Memory B cell (primary cell): ENCODE data around the gene APOBEC3H.

Experiments used
- ATAC-seq: fragments of 150-1000 bp; cut with Tn5 transposase; 2 replicates; pipeline ENCODE4 v1.10.0; 2021; ENCODE audit warnings: low read depth, mild to moderate bottlenecking, moderate library complexity
- DNase-seq, 2 donors: peaks; one replicate each; pipeline ENCODE4 v3.0.0; 2022; ENCODE audit warnings: low spot score in 2 of 2
- H3K27ac Mint-ChIP-seq: one replicate; pipeline ENCODE4 v1.8.0; 2022; ENCODE audit warnings: mild to moderate bottlenecking, moderate library complexity, mixed read lengths
- H3K27me3 Mint-ChIP-seq: one replicate; pipeline ENCODE4 v1.8.0; 2022; ENCODE audit warnings: mixed read lengths
- H3K36me3 Mint-ChIP-seq: one replicate; pipeline ENCODE4 v1.8.0; 2022; ENCODE audit warnings: mild to moderate bottlenecking, mixed read lengths
- H3K4me1 Mint-ChIP-seq: one replicate; pipeline ENCODE4 v1.8.0; 2022; ENCODE audit warnings: mixed read lengths
- H3K4me3 Mint-ChIP-seq: one replicate; pipeline ENCODE4 v1.8.0; 2022; ENCODE audit warnings: mild to moderate bottlenecking, moderate library complexity, mixed read lengths
- H3K9me3 Mint-ChIP-seq: one replicate; pipeline ENCODE4 v1.8.0; 2022; ENCODE audit warnings: mixed read lengths

APOBEC3H gene

DNA sequence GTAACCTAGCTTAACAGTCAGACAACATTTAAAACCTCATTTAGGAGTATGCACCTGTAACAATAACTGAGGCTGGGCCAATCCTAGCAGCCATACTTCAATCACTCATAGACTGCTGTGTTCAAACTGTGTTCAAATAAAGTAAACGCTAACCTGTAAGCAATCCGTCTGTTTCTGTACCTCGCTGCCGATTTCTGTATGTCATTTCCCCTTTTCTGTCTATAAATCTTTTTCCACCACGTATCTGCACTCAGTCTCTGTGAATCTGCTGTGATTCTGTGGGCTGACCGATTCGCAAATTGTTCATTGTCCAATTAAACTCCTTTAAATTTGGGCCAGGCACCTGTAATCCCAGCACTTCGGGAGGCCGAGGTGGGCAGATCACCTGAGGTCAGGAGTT, 12.3 kb downstream of the APOBEC3H start:
- ATAC-seq (no peak), DNase-seq (no peak)
- H3K36me3 Mint-ChIP-seq, result no peaks in the 10 kb centered on the region
- peaks cover 14% of the 10 kb centered on the region for H3K4me1 Mint-ChIP-seq
- H3K4me3 Mint-ChIP-seq, result no peak overlapping the region
- no peaks in the 10 kb centered on the region for H3K9me3 Mint-ChIP-seq
- no peaks in the 10 kb centered on the region for H3K27me3 Mint-ChIP-seq
- H3K27ac Mint-ChIP-seq, result no peak overlapping the region

- Mint-ChIP-seq H3K9me3 (no peaks in the 10 kb centered on the region), H3K4me1 (peaks cover 27% of the 10 kb centered on the region), H3K36me3 (no peaks in the 10 kb centered on the region), H3K27ac (peak overlapping the region; percentile 29), H3K4me3 (no peak overlapping the region), H3K27me3 (no peaks in the 10 kb centered on the region)
- peak; percentile 59 for ATAC-seq
- no peak for DNase-seq
Measured at GRCh38 chr22:39110631-39111561, 13.9 kb downstream of the APOBEC3H start.

DNA sequence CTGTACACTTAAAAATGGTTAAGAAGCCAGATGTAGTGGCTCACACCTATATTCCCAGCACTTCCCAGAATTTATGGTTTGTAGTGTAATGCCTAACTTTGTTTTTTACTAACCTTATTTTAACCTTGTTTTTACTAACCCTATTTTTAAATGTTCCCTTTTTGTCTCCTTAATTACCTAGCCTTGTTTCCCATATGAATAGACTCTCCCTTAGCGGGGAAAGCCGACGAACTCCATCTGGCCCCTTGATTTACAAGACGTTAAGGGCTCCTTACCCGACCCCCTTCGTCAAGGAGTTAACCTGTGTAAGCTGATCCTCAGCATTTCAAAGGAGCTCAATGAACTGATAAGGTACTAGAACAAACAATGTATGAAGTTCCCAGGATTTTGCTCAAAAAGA, 17.1 kb downstream of the APOBEC3H start:
- ATAC-seq, result no peak
- H3K9me3 Mint-ChIP-seq, result no peaks in the 10 kb centered on the region
- no peak overlapping the region for H3K4me3 Mint-ChIP-seq
- H3K36me3 Mint-ChIP-seq, result no peaks in the 10 kb centered on the region
- H3K4me1 Mint-ChIP-seq, result peaks cover 39% of the 10 kb centered on the region
- no peaks in the 10 kb centered on the region for H3K27me3 Mint-ChIP-seq
- peak overlapping the region; percentile 86 for H3K27ac Mint-ChIP-seq
- no peak for DNase-seq

DNA sequence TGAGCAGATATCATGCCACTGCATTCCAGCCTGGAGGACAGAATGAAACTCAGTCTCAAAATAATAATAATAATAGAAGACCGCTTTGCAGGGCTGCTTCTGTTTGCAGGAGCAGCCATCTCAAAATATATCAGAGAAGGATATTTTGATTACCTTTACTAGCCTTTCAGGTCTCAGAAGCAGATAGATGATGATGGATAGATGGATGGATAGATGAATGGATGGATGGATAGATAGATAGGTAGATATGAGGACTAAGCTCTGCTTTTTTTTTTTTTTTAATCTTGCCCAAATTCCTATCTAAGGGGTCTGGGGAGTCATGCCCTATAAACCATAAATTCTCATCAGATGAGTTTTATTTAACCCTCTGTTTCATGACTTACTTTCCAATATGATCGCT, 18.5 kb downstream of the APOBEC3H start:
- DNase-seq, result no peak
- ATAC-seq, result no peak
- Mint-ChIP-seq H3K27me3 (no peaks in the 10 kb centered on the region), H3K36me3 (no peaks in the 10 kb centered on the region), H3K4me3 (no peak overlapping the region), H3K9me3 (no peaks in the 10 kb centered on the region), H3K4me1 (peaks cover 35% of the 10 kb centered on the region), H3K27ac (peak overlapping the region; percentile 86)

DNA sequence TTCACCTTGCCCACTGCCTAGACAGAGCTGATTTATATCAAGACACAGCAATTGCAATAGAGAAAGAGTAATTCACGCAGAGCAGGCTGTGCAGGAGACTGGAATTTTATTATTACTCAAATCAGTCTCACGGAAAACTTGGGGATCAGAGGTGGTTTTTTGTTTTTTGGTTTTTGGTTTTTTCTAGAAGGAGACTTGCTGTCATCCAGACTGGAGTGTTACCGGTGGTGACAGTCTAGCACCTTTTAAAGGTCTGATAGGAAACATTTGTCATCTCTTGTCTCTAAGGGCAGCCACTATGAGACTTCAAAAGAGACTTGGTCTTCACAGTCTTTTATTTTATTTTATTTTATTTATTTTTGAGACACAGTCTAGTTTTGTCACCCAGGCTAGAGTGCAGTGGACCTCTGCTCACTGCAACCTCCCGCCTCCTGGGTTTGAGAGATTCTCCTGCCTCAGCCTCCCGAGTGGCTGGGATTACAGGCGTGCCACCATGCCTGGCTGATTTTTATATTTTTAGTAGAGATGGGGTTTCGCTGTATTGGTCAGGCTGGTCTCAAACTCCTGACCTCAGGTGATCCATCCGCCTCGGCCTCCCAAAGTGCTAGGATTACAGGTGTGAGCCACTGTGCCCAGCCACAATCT, 19.1 kb downstream of the APOBEC3H start:
- peaks cover 31% of the 10 kb centered on the region for H3K4me1 Mint-ChIP-seq
- H3K9me3 Mint-ChIP-seq, result no peaks in the 10 kb centered on the region
- ATAC-seq (no peak), DNase-seq (no peak)
- H3K4me3 Mint-ChIP-seq, result no peak overlapping the region
- H3K36me3 Mint-ChIP-seq, result no peaks in the 10 kb centered on the region
- H3K27me3 Mint-ChIP-seq, result no peaks in the 10 kb centered on the region
- peak overlapping the region; percentile 86 for H3K27ac Mint-ChIP-seq

DNA sequence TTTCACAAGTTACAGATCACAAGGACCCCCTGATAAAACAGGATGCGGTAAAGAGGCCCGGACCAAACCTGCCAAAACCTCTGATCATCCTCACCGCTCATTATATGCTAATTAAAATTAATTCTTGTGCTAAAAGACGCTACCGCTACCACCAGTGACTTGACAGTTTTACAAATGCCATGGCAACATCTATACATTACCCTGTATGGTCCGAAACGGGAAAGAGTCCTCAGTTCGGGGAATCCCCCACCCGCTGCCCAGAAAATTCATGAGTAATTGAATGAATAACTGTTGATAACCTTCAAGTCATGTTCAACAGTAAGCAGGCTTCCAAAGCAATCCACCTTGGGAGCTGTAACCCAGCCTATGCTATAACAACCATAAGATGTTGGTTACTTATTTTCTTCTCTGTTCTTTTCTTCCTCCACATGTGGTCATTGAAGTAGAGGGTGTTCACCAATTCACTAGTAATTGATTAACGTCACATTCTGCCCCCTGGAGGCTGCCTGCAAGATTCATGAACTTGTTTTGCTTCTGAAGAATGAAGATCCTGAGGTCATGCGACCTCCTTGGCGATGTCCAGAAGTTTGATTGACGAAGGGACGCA, 20.6 kb downstream of the APOBEC3H start:
- no peaks in the 10 kb centered on the region for H3K36me3 Mint-ChIP-seq
- peak; percentile 65 to 71 for DNase-seq
- no peaks in the 10 kb centered on the region for H3K27me3 Mint-ChIP-seq
- no peaks in the 10 kb centered on the region for H3K9me3 Mint-ChIP-seq
- peak overlapping the region; percentile 63 for H3K4me3 Mint-ChIP-seq
- H3K4me1 Mint-ChIP-seq, result peaks cover 34% of the 10 kb centered on the region
- peak; percentile 76 for ATAC-seq
- peak overlapping the region; percentile 96 for H3K27ac Mint-ChIP-seq

GRCh38 chr22:39120983-39121382, 23.9 kb downstream of the APOBEC3H start:
- H3K27me3 Mint-ChIP-seq, result no peaks in the 10 kb centered on the region
- H3K27ac Mint-ChIP-seq, result no peak overlapping the region
- DNase-seq (no peak), ATAC-seq (no peak)
- H3K36me3 Mint-ChIP-seq, result no peaks in the 10 kb centered on the region
- no peak overlapping the region for H3K4me3 Mint-ChIP-seq
- H3K9me3 Mint-ChIP-seq, result no peaks in the 10 kb centered on the region
- H3K4me1 Mint-ChIP-seq, result peaks cover 18% of the 10 kb centered on the region

GRCh38 chr22:39122772-39123470, 25.9 kb downstream of the APOBEC3H start:
- Mint-ChIP-seq H3K4me3 (no peak overlapping the region), H3K4me1 (peaks cover 8% of the 10 kb centered on the region), H3K27ac (no peak overlapping the region), H3K36me3 (no peaks in the 10 kb centered on the region), H3K9me3 (no peaks in the 10 kb centered on the region), H3K27me3 (no peaks in the 10 kb centered on the region)
- ATAC-seq (no peak), DNase-seq (no peak)

- ATAC-seq (no peak), DNase-seq (no peak)
- H3K9me3 Mint-ChIP-seq, result peaks cover 1% of the 10 kb centered on the region
- H3K36me3 Mint-ChIP-seq, result no peaks in the 10 kb centered on the region
- H3K4me3 Mint-ChIP-seq, result no peak overlapping the region
- no peak overlapping the region for H3K27ac Mint-ChIP-seq
- H3K27me3 Mint-ChIP-seq, result no peaks in the 10 kb centered on the region
- peaks cover 11% of the 10 kb centered on the region for H3K4me1 Mint-ChIP-seq
Measured at GRCh38 chr22:39123751-39124581, 26.9 kb downstream of the APOBEC3H start.

GRCh38 chr22:39125622-39126021, 28.6 kb downstream of the APOBEC3H start:
- peaks cover 1% of the 10 kb centered on the region for H3K9me3 Mint-ChIP-seq
- H3K27ac Mint-ChIP-seq, result no peak overlapping the region
- H3K4me3 Mint-ChIP-seq, result no peak overlapping the region
- H3K36me3 Mint-ChIP-seq, result peaks cover 8% of the 10 kb centered on the region
- no peaks in the 10 kb centered on the region for H3K27me3 Mint-ChIP-seq
- DNase-seq (no peak), ATAC-seq (no peak)
- H3K4me1 Mint-ChIP-seq, result peaks cover 18% of the 10 kb centered on the region

DNA sequence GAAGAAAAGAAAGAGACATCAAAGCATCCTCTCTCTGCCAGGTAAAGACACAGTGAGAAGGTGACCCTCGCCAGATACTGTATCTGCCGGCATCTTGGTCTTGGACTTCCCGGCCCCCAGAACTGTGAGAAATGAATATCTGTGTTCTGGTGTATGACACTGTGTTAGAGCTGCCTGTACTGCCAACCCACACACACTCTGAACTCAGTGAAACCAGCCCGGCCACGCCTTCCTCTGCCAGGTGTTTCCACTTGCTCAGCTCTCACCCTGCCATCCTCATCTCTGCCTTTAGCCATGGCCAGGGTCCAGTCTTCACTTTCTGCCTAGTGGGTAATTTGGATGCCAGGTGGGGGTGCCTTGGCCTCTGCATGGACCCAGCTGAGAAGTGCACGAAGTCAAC, 31.5 kb downstream of the APOBEC3H start:
- Mint-ChIP-seq H3K27ac (no peak overlapping the region), H3K4me3 (no peak overlapping the region), H3K4me1 (peaks cover 14% of the 10 kb centered on the region), H3K9me3 (peaks cover 1% of the 10 kb centered on the region), H3K27me3 (no peaks in the 10 kb centered on the region), H3K36me3 (peaks cover 16% of the 10 kb centered on the region)
- DNase-seq, result no peak
- ATAC-seq, result no peak

DNA sequence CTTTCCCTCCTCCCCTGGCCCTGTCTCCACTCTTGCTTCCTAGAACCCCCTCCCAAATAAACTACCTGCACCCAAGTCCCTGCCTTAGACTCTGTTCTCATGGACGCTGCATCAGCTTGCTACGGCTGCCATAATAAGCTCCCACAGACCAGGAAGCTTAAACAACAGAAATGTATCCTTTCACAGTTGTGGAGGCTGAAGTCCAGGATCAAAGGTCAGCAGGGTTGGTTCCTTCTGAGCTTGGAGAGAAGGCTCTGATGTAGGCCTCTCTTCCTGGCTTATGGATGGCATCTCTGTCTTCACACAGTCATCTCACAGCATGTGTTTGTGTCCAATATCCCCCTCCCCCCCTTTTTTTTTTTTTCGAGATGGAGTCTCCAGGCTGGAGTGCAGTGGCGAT, 32.0 kb downstream of the APOBEC3H start:
- no peak for ATAC-seq
- DNase-seq, result no peak
- Mint-ChIP-seq H3K36me3 (peaks cover 18% of the 10 kb centered on the region), H3K27ac (no peak overlapping the region), H3K9me3 (peaks cover 1% of the 10 kb centered on the region), H3K27me3 (no peaks in the 10 kb centered on the region), H3K4me1 (peaks cover 14% of the 10 kb centered on the region), H3K4me3 (no peak overlapping the region)

DNA sequence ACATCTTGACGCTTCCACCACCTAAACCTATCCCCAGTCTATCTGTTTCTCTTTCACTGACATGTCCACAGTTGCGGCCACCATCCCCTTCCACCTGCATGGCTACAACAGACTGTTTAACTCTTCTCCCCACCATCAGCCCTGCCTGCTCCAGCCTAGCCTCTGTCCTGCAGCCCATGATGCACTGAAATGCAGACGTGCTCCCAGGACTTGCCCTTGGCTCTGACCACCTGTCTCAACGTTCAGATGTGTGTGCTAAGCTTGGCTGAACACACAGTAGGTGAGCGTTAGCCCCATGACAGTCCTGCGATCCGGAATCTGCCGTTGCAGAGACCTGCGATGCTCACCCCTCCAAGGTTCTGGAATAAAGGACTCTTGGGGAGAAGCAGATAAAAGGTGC, 32.7 kb downstream of the APOBEC3H start:
- no peak for DNase-seq
- ATAC-seq, result no peak

More for the DNA sequence above, 32.7 kb downstream of the APOBEC3H start:
- peaks cover 18% of the 10 kb centered on the region for H3K36me3 Mint-ChIP-seq
- H3K4me1 Mint-ChIP-seq, result peaks cover 14% of the 10 kb centered on the region
- H3K9me3 Mint-ChIP-seq, result peaks cover 1% of the 10 kb centered on the region
- no peak overlapping the region for H3K4me3 Mint-ChIP-seq
- H3K27ac Mint-ChIP-seq, result no peak overlapping the region
- no peaks in the 10 kb centered on the region for H3K27me3 Mint-ChIP-seq
